ENCODE data around the gene FBLN2.

Gene FBLN2

DNA sequence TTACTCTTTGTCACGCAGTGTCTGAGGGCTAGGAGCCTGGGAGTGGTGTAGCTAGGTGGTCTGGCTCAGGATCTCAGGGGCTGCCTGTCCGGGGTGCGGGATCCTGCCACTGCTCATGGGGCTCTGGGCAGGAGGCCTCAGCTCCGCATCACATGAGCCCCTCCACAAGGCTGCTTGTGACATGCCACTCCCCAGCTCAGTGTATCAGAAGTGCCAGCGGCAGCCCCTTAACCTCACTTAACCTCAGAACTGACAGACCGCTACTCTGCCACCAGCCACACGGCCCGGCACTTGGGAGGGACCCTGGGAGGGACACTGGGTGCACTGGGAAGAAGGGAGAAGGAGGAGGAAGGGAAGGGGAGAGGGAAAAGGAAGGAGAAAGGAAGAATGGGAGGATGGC is 87.9 kb downstream of the FBLN2 start:
- DNase-seq (ENCODE audit: low read depth): no peak
- no peak overlapping the region for H3K4me3 ChIP-seq (ENCODE audit: low read depth, low read length)
- TF ChIP-seq, protein P1, sequence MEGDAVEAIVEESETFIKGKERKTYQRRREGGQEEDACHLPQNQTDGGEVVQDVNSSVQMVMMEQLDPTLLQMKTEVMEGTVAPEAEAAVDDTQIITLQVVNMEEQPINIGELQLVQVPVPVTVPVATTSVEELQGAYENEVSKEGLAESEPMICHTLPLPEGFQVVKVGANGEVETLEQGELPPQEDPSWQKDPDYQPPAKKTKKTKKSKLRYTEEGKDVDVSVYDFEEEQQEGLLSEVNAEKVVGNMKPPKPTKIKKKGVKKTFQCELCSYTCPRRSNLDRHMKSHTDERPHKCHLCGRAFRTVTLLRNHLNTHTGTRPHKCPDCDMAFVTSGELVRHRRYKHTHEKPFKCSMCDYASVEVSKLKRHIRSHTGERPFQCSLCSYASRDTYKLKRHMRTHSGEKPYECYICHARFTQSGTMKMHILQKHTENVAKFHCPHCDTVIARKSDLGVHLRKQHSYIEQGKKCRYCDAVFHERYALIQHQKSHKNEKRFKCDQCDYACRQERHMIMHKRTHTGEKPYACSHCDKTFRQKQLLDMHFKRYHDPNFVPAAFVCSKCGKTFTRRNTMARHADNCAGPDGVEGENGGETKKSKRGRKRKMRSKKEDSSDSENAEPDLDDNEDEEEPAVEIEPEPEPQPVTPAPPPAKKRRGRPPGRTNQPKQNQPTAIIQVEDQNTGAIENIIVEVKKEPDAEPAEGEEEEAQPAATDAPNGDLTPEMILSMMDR (IDR thresholded peaks at IDR 0.05; ENCODE audit: low read depth, low read length, missing control alignments): no peak

DNA sequence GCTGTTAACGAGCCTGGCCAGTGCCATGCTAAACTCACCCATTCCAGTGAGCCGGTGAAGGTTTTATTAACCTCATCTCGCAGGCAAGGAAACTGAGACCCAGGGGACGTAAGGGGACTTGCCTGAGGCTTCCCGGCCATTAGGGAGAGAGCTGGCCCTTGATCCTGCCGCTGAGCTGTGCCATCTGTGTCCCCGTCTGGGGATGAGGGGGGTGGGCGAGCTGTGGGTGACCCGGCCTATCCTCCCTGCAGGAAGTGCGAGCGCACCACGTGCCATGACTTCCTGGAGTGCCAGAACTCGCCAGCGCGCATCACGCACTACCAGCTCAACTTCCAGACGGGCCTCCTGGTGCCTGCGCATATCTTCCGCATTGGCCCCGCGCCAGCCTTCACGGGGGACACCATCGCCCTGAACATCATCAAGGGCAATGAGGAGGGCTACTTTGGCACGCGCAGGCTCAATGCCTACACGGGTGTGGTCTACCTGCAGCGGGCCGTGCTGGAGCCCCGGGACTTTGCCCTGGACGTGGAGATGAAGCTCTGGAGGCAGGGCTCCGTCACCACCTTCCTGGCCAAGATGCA is 88.5 kb downstream of the FBLN2 start:
- TF ChIP-seq, protein P1 (IDR thresholded peaks at IDR 0.05; ENCODE audit: low read depth, low read length, missing control alignments): no peak
- DNase-seq (ENCODE audit: low read depth): no peak
- no peak overlapping the region for H3K4me3 ChIP-seq (ENCODE audit: low read depth, low read length)

DNA sequence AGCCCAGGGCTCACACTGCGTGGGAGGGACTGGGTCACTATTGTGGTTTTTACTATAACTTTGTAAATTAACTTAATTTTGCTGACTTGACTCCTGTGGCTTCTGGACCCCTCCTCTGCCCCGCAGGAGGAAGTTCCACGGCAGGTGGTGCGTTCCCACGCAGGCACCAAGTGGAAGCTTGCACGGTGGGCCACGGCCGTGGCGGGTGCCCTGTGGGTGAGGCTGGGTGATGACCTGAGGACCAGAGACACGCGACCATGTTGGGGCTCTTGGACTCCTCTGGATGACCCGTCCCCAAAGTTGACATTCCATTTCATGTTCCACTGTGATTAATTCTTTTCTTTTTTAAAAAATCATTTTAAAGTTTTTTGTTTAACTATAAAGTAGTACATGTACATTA is 89.0 kb downstream of the FBLN2 start:
- no peak overlapping the region for H3K4me3 ChIP-seq (ENCODE audit: low read depth, low read length)
- TF ChIP-seq, protein P1 (IDR thresholded peaks at IDR 0.05; ENCODE audit: low read depth, low read length, missing control alignments): no peak
- DNase-seq (ENCODE audit: low read depth): no peak

DNA sequence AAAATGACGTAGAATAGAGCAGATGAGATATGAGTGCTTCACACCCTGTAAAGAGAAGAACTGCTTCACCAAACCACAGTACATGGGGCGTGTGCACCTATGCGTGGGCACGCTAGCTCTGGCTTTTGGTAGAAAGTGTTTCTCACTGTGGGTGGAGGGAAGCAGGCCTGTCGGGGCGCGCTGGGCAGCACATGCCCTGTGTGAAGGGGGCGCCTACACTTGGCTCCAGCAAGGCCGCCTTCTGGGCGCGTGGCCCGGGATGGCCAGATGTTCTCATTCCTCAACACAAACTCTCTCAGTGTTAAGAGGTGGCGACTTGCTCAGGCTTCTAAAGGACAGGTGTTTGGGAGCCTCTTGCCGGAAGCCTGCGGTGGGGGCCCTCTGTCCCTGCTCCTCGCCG is 90.0 kb downstream of the FBLN2 start:
- TF ChIP-seq, protein P1 (IDR thresholded peaks at IDR 0.05; ENCODE audit: low read depth, low read length, missing control alignments): no peak
- no peak for DNase-seq (ENCODE audit: low read depth)
- H3K4me3 ChIP-seq (ENCODE audit: low read depth, low read length): no peak overlapping the region

DNA sequence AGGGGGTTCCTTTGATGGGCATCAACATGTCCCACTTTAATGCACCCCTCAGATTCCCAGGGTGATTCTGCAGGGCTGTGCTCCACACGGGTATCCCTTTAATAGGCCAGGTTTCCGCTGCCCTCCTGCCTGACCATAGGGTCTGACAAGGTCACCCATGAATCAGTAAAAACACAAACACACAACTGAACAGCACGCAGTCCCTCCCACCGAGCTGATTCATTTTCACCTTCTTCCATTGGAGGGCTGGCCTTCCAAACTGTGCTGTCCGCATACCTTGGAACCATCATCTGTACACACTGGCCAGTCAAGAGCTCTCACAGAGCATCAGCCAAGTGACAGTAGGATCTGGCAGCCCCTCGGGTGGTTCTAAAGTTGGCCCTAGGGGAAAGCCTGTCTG is 93.7 kb downstream of the FBLN2 start:
- TF ChIP-seq, protein P1 (IDR thresholded peaks at IDR 0.05; ENCODE audit: low read depth, low read length, missing control alignments): no peak
- H3K4me3 ChIP-seq (ENCODE audit: low read depth, low read length): no peak overlapping the region
- no peak for DNase-seq (ENCODE audit: low read depth)

GRCh38 chr3:13644341-13645117 is 95.6 kb downstream of the FBLN2 start:
- no peak for DNase-seq (ENCODE audit: low read depth)
- TF ChIP-seq, protein P1 (IDR thresholded peaks at IDR 0.05; ENCODE audit: low read depth, low read length, missing control alignments): no peak
- no peak overlapping the region for H3K4me3 ChIP-seq (ENCODE audit: low read depth, low read length)
